ENCODE results near the gene DOCK8. TPM values are rescaled to one million over a fixed set of nuclear protein-coding genes. Genes with fewer than 3 reads are reported as not detected.

The DOCK8 gene
- total RNA-seq, 6 experiments from 2014 or later = 5.8 to 20.5 (median 9.5) TPM

DNA sequence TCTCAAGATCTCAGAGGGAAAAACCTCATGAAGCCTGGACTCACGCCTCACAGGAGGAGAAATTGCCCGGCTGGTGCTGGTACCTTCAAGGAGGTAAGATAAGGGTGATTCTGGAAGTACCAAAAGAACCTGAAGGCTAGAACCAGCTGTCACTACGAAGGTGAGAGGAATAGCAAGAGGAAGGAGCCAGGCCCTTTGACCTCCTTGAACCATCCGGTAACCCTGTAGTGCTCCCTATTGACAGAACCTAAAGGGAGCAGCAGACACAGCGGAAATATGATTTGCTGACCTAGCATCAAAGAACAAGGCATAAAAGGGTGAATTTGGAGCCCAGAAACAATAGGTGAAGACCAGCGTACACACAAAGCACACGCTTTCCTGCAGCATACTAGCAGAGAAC, 92.2 kb downstream of the DOCK8 start:
- H3K4me1 ChIP-seq = no peaks in the 10 kb centered on the region
- DNase-seq (no peak), ATAC-seq (peak; percentile 45 to 67 (median 55))
- H3K4me3 ChIP-seq = no peak overlapping the region
- H3K27ac ChIP-seq = no peak overlapping the region
- H3K27me3 ChIP-seq = no peaks in the 10 kb centered on the region
- H3K36me3 ChIP-seq = peaks cover 0 to 2% (median 0%) of the 10 kb centered on the region in 4 donors
- H3K9me3 ChIP-seq = no peaks in the 10 kb centered on the region
- 76% methylated on average over 7 of the region's 7 CpGs for WGBS (ENCODE audit: insufficient coverage, low coverage, low lambda C conversion rate, missing lambda C conversion rate)
- TF ChIP-seq POLR2A (IDR thresholded peaks at IDR 0.05) = no peak
- TF ChIP-seq, protein P1, sequence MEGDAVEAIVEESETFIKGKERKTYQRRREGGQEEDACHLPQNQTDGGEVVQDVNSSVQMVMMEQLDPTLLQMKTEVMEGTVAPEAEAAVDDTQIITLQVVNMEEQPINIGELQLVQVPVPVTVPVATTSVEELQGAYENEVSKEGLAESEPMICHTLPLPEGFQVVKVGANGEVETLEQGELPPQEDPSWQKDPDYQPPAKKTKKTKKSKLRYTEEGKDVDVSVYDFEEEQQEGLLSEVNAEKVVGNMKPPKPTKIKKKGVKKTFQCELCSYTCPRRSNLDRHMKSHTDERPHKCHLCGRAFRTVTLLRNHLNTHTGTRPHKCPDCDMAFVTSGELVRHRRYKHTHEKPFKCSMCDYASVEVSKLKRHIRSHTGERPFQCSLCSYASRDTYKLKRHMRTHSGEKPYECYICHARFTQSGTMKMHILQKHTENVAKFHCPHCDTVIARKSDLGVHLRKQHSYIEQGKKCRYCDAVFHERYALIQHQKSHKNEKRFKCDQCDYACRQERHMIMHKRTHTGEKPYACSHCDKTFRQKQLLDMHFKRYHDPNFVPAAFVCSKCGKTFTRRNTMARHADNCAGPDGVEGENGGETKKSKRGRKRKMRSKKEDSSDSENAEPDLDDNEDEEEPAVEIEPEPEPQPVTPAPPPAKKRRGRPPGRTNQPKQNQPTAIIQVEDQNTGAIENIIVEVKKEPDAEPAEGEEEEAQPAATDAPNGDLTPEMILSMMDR (IDR thresholded peaks at IDR 0.05) = peak in 2 of 4 donors; percentile 33
- intact Hi-C loops (cut with DNase I) = no loop called here

DNA sequence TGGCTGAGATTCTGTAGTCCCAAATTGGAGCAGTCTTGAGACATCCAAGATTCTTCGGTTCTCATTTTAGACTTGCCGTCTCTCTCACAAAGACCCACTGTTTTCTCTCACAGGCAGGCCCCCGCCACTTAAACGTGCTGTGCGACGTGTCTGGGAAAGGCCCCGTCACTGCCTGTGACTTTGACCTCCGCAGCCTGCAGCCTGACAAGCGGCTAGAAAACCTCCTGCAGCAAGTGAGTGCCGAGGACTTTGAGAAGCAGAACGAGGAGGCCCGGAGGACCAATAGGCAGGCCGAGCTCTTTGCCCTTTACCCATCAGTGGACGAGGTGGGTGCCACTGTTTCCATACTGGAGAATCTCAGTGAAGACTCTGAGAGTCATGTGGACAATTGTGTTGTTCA, 97.2 kb downstream of the DOCK8 start:
- ATAC-seq = no peak
- no peak for TF ChIP-seq POLR2A (IDR thresholded peaks at IDR 0.05)
- TF ChIP-seq, protein P1 (IDR thresholded peaks at IDR 0.05) = no peak

DNA sequence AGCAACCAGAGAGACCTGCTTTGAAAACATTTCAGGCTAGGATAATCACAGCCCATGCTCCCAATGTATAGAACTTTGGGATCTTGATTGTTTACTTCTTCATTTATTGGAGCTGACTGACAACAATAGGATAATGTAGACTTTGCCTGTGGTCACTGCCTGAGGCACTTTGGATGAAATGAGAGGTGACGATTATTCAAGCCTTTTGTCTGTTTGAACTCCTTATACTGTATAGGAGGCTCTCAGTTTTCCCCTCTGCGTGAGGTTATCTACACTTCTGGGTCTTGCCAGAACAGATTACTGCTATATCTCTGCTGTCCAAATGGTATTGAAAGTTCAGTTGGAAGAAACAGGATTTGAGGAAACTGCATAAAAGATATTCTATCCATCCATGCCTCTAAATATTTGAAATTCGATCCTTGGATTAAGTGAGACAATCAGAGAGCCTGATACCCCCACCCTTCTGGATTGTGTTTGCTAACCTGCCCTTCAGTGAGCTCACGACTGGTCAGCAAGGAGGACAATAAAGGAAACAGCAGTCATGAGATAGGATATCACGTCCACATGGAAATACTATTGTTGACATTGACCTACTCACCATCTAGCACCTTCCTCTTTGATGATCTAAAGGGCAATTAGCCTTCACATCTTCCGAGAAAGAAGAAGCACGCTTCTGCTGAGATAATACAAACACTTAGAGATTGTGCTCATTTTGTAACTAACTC, 98.1 kb downstream of the DOCK8 start:
- ATAC-seq = no peak
- Histone ChIP-seq H3K36me3 (peaks cover 0 to 8% (median 0%) of the 10 kb centered on the region in 4 donors), H3K27me3 (no peaks in the 10 kb centered on the region), H3K27ac (no peak overlapping the region), H3K4me1 (no peaks in the 10 kb centered on the region), H3K9me3 (no peaks in the 10 kb centered on the region), H3K4me3 (no peak overlapping the region)
- intact Hi-C loops (cut with DNase I) = no loop called here
- TF ChIP-seq, protein P1 (IDR thresholded peaks at IDR 0.05) = no peak
- no peak for TF ChIP-seq POLR2A (IDR thresholded peaks at IDR 0.05)
- no peak for DNase-seq
- WGBS (ENCODE audit: insufficient coverage, low coverage, low lambda C conversion rate, missing lambda C conversion rate) = 61% methylated on average over 7 of the region's 7 CpGs

More for the DNA sequence above, 97.2 kb downstream of the DOCK8 start:
- peaks cover 0 to 8% (median 0%) of the 10 kb centered on the region in 4 donors for H3K36me3 ChIP-seq
- DNase-seq = no peak
- H3K4me1 ChIP-seq = no peaks in the 10 kb centered on the region
- H3K27ac ChIP-seq = no peak overlapping the region
- 84% methylated on average over 7 of the region's 14 CpGs for WGBS (ENCODE audit: insufficient coverage, low coverage, low lambda C conversion rate, missing lambda C conversion rate)
- no peaks in the 10 kb centered on the region for H3K9me3 ChIP-seq
- no peak overlapping the region for H3K4me3 ChIP-seq
- no peaks in the 10 kb centered on the region for H3K27me3 ChIP-seq
- intact Hi-C loops (cut with DNase I) = no loop called here

DNA sequence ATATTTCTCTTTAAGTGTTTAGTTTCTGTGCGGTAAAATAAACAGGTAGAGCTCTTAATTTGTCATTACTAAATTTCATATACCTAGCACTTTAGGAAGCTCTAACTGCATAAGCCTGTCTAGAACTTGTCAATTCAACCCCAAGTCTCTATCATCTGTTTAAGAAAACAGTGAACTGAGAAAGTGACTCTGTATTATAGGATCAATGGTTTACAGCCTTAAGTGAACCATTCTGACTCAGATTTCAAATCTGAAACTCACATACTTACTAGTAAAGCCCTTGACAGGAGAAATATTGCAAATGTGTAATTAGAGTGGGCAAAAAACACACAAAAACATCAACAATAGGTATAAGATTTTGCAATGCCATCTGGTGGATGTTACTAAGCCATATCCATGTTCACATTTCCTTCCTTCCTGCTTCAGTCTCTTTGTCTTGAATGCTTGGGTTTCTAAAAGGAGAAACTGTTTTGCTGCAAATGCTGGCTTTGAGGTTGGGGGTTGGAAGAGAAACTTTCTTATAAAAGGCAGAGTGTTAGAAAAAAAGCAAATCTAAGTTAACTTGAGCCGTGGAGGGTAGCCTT, 101.8 kb downstream of the DOCK8 start:
- intact Hi-C loops (cut with DNase I) = no loop called here
- Histone ChIP-seq H3K27me3 (no peaks in the 10 kb centered on the region), H3K36me3 (peaks cover 0 to 8% (median 0%) of the 10 kb centered on the region in 4 donors), H3K4me3 (no peak overlapping the region), H3K27ac (no peak overlapping the region), H3K4me1 (no peaks in the 10 kb centered on the region), H3K9me3 (no peaks in the 10 kb centered on the region)
- 70% methylated on average over 2 of the region's 2 CpGs for WGBS (ENCODE audit: insufficient coverage, low coverage, low lambda C conversion rate, missing lambda C conversion rate)
- ATAC-seq = no peak
- TF ChIP-seq, protein P1 (IDR thresholded peaks at IDR 0.05) = no peak
- TF ChIP-seq POLR2A (IDR thresholded peaks at IDR 0.05) = no peak
- DNase-seq = no peak
